ENCODE results near the gene TAF4B. TPM values are rescaled to one million over a fixed set of nuclear protein-coding genes. Genes with fewer than 3 reads are reported as not detected.
"Not testable (repeated sequence)": the region's sequence is repeated elsewhere in the genome, so short reads cannot be mapped to it uniquely, and the experiment has no call there.

Gene TAF4B
- total RNA-seq, 1 experiment from 2014 or later = 6.0 TPM

DNA sequence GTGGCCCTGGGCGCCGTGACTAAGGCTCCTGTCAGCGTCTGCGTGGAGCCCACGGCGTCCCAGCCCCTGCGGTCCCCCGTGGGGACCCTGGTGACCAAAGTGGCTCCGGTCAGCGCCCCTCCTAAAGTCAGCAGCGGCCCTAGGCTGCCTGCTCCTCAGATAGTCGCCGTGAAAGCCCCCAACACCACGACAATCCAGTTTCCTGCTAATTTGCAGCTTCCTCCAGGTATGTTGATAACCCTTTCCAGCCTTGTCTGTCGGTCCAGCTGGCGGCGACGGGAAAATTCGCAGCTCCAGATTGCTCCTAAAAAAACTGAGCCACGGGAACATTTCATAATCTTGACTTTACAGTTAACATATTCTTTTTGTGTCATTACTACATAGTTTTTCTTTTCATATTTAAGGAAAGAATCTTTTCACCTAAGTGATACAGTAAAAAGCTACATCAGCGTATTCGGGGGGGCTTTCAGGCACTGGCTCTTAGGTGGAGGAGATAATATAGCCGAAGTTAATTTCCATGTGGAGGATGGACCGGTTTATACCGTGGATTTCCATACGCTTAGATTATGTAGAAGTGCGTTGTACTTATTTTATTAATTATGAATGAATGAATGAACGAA, 916 bp downstream of the TAF4B start:
- in situ Hi-C loops (cut with HindIII; ENCODE audit: low pct_unique_long_range_greater_than_20kb, low sequenced_read_pairs) = no loop called here

GRCh38 chr18:26228562-26229260, 2.5 kb downstream of the TAF4B start:
- in situ Hi-C loops (cut with HindIII; ENCODE audit: low pct_unique_long_range_greater_than_20kb, low sequenced_read_pairs) = no loop called here
- DNase-seq (ENCODE audit: low read depth) = no peak

More for the DNA sequence above, 916 bp downstream of the TAF4B start:
- DNase-seq (ENCODE audit: low read depth) = no peak

DNA sequence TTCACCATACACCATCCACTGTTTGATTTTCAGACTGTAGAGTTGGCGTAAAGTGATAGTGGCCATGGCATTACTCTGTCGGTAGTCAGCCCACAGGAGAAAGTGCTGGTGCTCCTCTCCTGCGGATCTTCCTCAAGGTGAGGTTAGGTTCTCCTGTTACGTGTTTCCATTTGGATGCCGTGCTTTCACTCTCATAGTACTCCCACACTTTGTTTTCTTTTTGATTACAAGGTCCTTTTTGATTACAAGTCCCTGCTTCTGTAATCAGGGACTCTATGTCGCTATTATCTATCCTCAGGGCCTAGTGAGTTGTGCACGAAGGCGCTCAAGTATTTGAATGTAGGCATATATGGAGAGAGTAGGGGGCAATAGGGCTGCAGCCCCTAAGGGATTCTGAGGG, 4.3 kb downstream of the TAF4B start:
- in situ Hi-C loops (cut with HindIII; ENCODE audit: low pct_unique_long_range_greater_than_20kb, low sequenced_read_pairs) = no loop called here
- no peak for DNase-seq (ENCODE audit: low read depth)

GRCh38 chr18:26233208-26233607, 7.0 kb downstream of the TAF4B start:
- in situ Hi-C loops (cut with HindIII; ENCODE audit: low pct_unique_long_range_greater_than_20kb, low sequenced_read_pairs) = no loop called here
- no peak for DNase-seq (ENCODE audit: low read depth)

GRCh38 chr18:26237363-26237762, 11.1 kb downstream of the TAF4B start:
- DNase-seq (ENCODE audit: low read depth); in situ Hi-C loops (cut with HindIII; ENCODE audit: low pct_unique_long_range_greater_than_20kb, low sequenced_read_pairs): not testable (repeated sequence)

DNA sequence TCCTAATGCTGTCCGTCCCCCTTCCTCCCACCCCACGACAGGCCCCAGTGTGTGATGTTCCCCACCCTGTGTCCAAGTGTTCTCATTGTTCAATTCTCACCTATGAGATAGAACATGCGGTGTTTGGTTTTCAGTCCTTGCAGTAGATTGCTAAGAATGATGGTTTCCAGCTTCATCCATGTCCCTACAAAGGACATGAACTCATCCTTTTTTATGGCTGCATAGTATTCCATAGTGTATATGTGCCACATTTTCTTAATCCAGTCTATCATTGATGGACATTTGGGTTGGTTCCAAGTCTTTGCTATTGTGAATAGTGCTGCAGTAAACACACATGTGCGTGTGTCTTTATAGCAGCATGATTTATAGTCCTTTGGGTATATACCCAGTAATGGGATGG, 12.5 kb downstream of the TAF4B start:
- in situ Hi-C loops (cut with HindIII; ENCODE audit: low pct_unique_long_range_greater_than_20kb, low sequenced_read_pairs); DNase-seq (ENCODE audit: low read depth): not testable (repeated sequence)

GRCh38 chr18:26242392-26242791, 16.1 kb downstream of the TAF4B start:
- in situ Hi-C loops (cut with HindIII; ENCODE audit: low pct_unique_long_range_greater_than_20kb, low sequenced_read_pairs) = not testable (repeated sequence)

DNA sequence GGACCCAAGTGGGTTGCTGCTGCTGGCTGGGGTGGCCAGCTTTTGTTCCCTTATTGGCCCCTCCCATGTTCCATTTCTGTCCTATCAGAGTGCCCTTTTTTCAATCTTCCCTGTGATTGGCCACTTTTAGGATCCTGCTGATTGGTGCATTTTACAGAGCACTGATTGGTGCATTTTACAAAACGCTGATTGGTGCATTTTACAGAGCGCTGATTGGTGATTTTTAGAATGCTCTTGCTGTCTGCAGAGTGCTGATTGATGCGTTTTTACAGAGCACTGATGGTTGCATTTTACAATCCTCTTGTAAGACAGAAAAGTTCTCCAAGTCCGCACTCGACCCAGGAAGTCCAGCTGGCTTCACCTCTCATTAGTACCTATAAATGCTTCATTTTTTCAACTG, 19.2 kb downstream of the TAF4B start:
- DNase-seq (ENCODE audit: low read depth); in situ Hi-C loops (cut with HindIII; ENCODE audit: low pct_unique_long_range_greater_than_20kb, low sequenced_read_pairs): not testable (repeated sequence)

More at GRCh38 chr18:26242392-26242791, 16.1 kb downstream of the TAF4B start:
- DNase-seq (ENCODE audit: low read depth) = not testable (repeated sequence)

DNA sequence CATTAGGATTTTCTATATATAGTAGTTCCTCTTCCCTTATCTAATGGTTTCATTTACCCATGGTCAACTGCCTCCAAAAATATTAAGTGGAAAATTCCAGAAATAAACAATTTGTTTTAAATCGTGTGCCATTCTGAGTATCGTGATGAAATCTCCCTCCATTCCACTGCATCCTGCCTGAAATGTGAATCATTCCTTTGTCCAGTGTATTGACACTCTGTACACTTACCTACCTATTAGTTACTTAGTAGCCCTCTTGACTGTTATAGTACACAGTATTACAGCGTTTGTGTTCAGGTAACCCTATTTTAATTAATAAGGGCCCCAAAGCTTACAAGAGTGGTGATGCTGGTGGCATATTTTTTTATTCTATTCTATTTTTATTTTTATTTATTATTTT, 26.2 kb downstream of the TAF4B start:
- no peak for DNase-seq (ENCODE audit: low read depth)
- in situ Hi-C loops (cut with HindIII; ENCODE audit: low pct_unique_long_range_greater_than_20kb, low sequenced_read_pairs) = no loop called here

GRCh38 chr18:26254808-26255207, 28.6 kb downstream of the TAF4B start:
- DNase-seq (ENCODE audit: low read depth); in situ Hi-C loops (cut with HindIII; ENCODE audit: low pct_unique_long_range_greater_than_20kb, low sequenced_read_pairs): not testable (repeated sequence)

DNA sequence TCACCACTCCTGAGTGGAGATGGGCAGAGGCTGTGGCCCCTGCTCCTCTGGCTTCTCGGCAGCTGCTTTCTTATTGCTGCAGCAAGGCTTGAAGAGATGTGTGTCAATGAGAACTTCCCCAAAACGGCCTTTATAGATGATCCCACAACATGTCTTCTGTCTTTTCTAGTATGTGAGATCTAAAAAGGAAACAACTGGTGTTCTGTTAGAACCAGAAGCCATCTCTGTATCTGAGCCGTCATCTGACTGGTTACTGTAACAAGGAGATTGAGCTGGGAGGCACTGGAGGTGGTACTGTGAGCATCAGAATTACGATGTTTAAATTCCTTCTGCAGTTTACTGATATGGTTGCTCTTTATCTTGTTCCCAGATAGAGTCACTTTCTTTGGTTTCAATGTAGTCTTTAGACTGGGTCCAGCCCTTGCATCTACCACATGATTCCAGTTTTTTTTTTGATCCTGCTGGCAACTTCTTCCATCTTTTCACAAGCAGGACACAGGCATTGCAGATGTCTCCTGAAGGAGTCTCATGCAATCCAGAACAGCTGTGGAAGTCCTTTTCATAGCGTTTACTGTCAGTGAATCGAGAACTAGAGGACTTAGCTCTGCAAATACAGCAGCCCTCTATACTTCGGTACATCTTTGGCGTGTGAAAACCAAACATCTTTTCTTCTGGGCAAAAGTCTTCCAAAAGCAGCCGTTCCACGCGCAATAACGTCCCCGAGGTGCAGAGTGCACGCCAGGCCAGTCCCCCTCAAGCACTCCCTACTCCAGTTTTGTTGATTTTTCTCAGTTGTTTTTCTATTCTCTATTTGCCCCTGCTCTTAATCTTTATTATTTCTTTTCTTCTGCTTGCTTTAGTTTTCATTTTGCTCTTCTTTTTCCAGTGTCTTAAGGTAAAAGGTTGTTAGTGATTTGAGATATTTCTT, 29.7 kb downstream of the TAF4B start:
- no peak for DNase-seq (ENCODE audit: low read depth)
- in situ Hi-C loops (cut with HindIII; ENCODE audit: low pct_unique_long_range_greater_than_20kb, low sequenced_read_pairs) = no loop called here

- in situ Hi-C loops (cut with HindIII; ENCODE audit: low pct_unique_long_range_greater_than_20kb, low sequenced_read_pairs) = no loop called here
- no peak for DNase-seq (ENCODE audit: low read depth)
Observed at GRCh38 chr18:26258711-26259110, 32.5 kb downstream of the TAF4B start.

DNA sequence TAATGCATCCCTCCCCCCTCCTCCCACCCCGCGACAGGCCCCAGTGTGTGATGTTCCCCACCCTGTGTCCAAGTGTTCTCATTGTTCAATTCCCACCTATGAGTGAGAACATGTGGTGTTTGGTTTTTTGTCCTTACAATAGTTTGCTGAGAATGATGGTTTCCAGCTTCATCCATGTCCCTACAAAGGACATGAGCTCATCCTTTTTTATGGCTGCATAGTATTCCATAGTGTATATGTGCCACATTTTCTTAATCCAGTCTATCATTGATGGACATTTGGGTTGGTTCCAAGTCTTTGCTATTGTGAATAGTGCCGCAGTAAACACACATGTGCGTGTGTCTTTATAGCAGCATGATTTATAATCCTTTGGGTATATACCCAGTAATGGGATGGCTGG, 33.2 kb downstream of the TAF4B start:
- in situ Hi-C loops (cut with HindIII; ENCODE audit: low pct_unique_long_range_greater_than_20kb, low sequenced_read_pairs); DNase-seq (ENCODE audit: low read depth): not testable (repeated sequence)

DNA sequence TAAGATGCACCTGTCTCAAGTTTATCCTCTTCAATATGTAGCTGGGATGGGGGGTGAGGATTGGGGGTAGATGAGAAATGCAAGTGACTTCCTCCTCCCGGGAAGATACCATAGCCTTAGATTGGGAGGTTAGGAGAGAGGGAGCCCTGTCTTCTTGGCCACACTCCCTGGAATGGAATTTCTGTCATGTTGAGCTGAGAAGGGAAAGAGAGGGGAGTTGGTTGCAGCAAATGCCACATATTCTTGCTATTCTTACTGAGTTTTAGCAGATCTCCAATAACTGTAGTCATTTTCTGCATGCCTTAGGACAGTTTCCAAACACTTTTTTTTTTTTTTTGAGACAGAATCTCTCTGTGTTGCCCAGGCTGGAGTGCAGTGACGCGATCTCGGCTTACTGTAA, 35.9 kb downstream of the TAF4B start:
- in situ Hi-C loops (cut with HindIII; ENCODE audit: low pct_unique_long_range_greater_than_20kb, low sequenced_read_pairs) = no loop called here
- no peak for DNase-seq (ENCODE audit: low read depth)

GRCh38 chr18:26267357-26267930, 41.2 kb downstream of the TAF4B start:
- in situ Hi-C loops (cut with HindIII; ENCODE audit: low pct_unique_long_range_greater_than_20kb, low sequenced_read_pairs) = no loop called here
- no peak for DNase-seq (ENCODE audit: low read depth)

- DNase-seq (ENCODE audit: low read depth) = no peak
- in situ Hi-C loops (cut with HindIII; ENCODE audit: low pct_unique_long_range_greater_than_20kb, low sequenced_read_pairs) = no loop called here
Observed at GRCh38 chr18:26268454-26268853, 42.2 kb downstream of the TAF4B start.

DNA sequence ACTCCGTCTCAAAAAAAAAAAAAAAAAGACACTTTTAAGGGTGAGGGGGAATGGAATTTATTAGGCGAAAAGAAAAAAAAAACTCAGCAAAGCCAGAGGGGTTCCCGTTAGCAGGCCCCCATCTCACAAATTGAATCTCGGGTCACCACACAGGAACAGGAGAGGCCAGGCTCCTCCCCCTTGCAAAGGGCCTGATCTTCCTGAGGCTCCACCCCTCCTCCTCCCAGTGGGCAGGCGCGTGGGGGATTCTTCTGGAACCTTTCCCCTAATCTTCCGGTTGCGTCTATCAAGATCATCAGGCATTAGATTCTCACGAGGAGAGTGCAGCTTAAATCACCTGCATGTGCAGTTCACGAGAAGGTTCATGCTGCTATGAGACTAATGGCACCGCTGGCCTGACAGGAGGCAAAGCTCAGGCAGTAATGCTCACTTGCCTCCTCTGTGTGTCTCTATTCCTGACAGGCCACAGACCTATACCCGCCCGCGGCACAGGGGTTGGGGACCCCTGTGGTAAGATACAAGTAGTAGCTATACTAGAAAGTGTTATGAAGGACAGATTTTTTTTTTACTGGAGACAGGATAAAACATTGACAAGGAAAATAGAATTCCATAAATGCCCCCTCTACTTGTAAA, 45.8 kb downstream of the TAF4B start:
- in situ Hi-C loops (cut with HindIII; ENCODE audit: low pct_unique_long_range_greater_than_20kb, low sequenced_read_pairs) = no loop called here
- no peak for DNase-seq (ENCODE audit: low read depth)

DNA sequence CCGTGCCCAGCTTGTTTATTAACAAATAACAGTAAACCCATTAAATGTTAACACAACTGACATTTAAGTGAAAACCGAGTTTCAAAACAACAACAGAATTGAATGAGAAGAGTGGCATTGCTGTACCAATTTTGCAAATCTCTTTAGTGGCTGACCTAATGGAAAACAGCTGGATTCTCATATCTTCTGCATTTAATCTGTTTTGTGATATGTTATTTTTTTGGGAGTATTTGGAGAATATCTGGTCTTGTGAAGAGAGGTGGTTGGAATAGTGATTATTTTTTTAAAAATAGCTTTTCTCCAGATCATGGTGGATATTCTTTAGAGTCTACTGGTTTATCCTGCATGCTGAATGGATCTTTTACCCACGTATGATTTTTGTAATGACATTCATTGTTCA, 51.1 kb downstream of the TAF4B start:
- in situ Hi-C loops (cut with HindIII; ENCODE audit: low pct_unique_long_range_greater_than_20kb, low sequenced_read_pairs) = no loop called here
- DNase-seq (ENCODE audit: low read depth) = no peak
